ENCODE data around the gene ADAR.

The ADAR gene

GRCh38 chr1:154550070-154550469, 57.9 kb downstream of the ADAR start:
- no peak for DNase-seq
- H3K4me2 ChIP-seq (ENCODE audit: low read length): no peak overlapping the region
- no peak overlapping the region for H4K8ac ChIP-seq (ENCODE audit: low read depth, low read length)
- no peaks in the 10 kb centered on the region for H3K9me3 ChIP-seq (ENCODE audit: insufficient read depth, low read depth, low read length)
- H4K91ac ChIP-seq (ENCODE audit: low read depth, low read length): no peak overlapping the region
- WGBS (ENCODE audit: extremely low coverage, insufficient coverage, insufficient read length): no CpG with 5 or more reads among the region's 5 CpGs
- no peak overlapping the region for H3K4me3 ChIP-seq (ENCODE audit: low read depth, low read length)
- no peak overlapping the region for H3K9ac ChIP-seq (ENCODE audit: low read length)
- H2AK5ac ChIP-seq (ENCODE audit: low read length): no peak overlapping the region
- H2AFZ ChIP-seq (ENCODE audit: insufficient read depth, low read length, poor library complexity): no peak overlapping the region
- H3K27ac ChIP-seq (ENCODE audit: low read depth, low read length): no peak overlapping the region
- H3K36me3 ChIP-seq (ENCODE audit: control insufficient read depth in 1 of 2, insufficient read depth in 2 of 2, low read length in 2 of 2): peaks cover 46 to 62% of the 10 kb centered on the region in 2 experiments
- H3K27me3 ChIP-seq (ENCODE audit: insufficient read depth, low read length): no peaks in the 10 kb centered on the region
- no peak overlapping the region for H4K12ac ChIP-seq (ENCODE audit: low read depth, low read length)
- H3K23ac ChIP-seq (ENCODE audit: low read length): no peak overlapping the region
- no peak overlapping the region for H2BK12ac ChIP-seq (ENCODE audit: low read length)
- H3K4ac ChIP-seq (ENCODE audit: low read depth, low read length): no peak overlapping the region
- H3K18ac ChIP-seq (ENCODE audit: low read length): no peak overlapping the region
- H3K4me1 ChIP-seq (ENCODE audit: control insufficient read depth in 1 of 2, insufficient read depth in 2 of 2, low read length in 2 of 2): no peaks in the 10 kb centered on the region
- no peaks in the 10 kb centered on the region for H3K79me1 ChIP-seq (ENCODE audit: low read length)
- no peak overlapping the region for H3K14ac ChIP-seq (ENCODE audit: low read length)
- H2BK5ac ChIP-seq (ENCODE audit: low read depth, low read length, poor library complexity): no peak overlapping the region
- H2BK120ac ChIP-seq (ENCODE audit: insufficient read depth, low read length, poor library complexity): no peak overlapping the region
- no peaks in the 10 kb centered on the region for H3K79me2 ChIP-seq (ENCODE audit: control insufficient read depth, insufficient read depth, low read length, poor library complexity)

- H3K9me3 ChIP-seq (ENCODE audit: insufficient read depth, low read depth, low read length): no peaks in the 10 kb centered on the region
- H2BK12ac ChIP-seq (ENCODE audit: low read length): no peak overlapping the region
- H3K4ac ChIP-seq (ENCODE audit: low read depth, low read length): no peak overlapping the region
- H3K4me3 ChIP-seq (ENCODE audit: low read depth, low read length): no peak overlapping the region
- no peak overlapping the region for H4K91ac ChIP-seq (ENCODE audit: low read depth, low read length)
- no peak overlapping the region for H3K27ac ChIP-seq (ENCODE audit: low read depth, low read length)
- H3K27me3 ChIP-seq (ENCODE audit: insufficient read depth, low read length): no peaks in the 10 kb centered on the region
- H3K14ac ChIP-seq (ENCODE audit: low read length): no peak overlapping the region
- H2AFZ ChIP-seq (ENCODE audit: insufficient read depth, low read length, poor library complexity): no peak overlapping the region
- no peak overlapping the region for H3K4me2 ChIP-seq (ENCODE audit: low read length)
- no peaks in the 10 kb centered on the region for H3K4me1 ChIP-seq (ENCODE audit: control insufficient read depth in 1 of 2, insufficient read depth in 2 of 2, low read length in 2 of 2)
- no peak overlapping the region for H4K12ac ChIP-seq (ENCODE audit: low read depth, low read length)
- H3K18ac ChIP-seq (ENCODE audit: low read length): no peak overlapping the region
- no peak overlapping the region for H3K23ac ChIP-seq (ENCODE audit: low read length)
- no CpG with 5 or more reads among the region's 3 CpGs for WGBS (ENCODE audit: extremely low coverage, insufficient coverage, insufficient read length)
- H2AK5ac ChIP-seq (ENCODE audit: low read length): no peak overlapping the region
- H3K79me2 ChIP-seq (ENCODE audit: control insufficient read depth, insufficient read depth, low read length, poor library complexity): no peaks in the 10 kb centered on the region
- no peak overlapping the region for H4K8ac ChIP-seq (ENCODE audit: low read depth, low read length)
- H3K9ac ChIP-seq (ENCODE audit: low read length): no peak overlapping the region
- H3K36me3 ChIP-seq (ENCODE audit: control insufficient read depth in 1 of 2, insufficient read depth in 2 of 2, low read length in 2 of 2): peaks cover 41 to 54% of the 10 kb centered on the region in 2 experiments
- no peaks in the 10 kb centered on the region for H3K79me1 ChIP-seq (ENCODE audit: low read length)
- no peak for DNase-seq
- no peak overlapping the region for H2BK5ac ChIP-seq (ENCODE audit: low read depth, low read length, poor library complexity)
- no peak overlapping the region for H2BK120ac ChIP-seq (ENCODE audit: insufficient read depth, low read length, poor library complexity)
Observed at GRCh38 chr1:154549202-154549770, 58.7 kb downstream of the ADAR start.

GRCh38 chr1:154548028-154548427, 60.0 kb downstream of the ADAR start:
- peaks cover 35 to 43% of the 10 kb centered on the region in 2 experiments for H3K36me3 ChIP-seq (ENCODE audit: control insufficient read depth in 1 of 2, insufficient read depth in 2 of 2, low read length in 2 of 2)
- WGBS (ENCODE audit: extremely low coverage, insufficient coverage, insufficient read length): no CpG with 5 or more reads among the region's 1 CpG
- H2BK12ac ChIP-seq (ENCODE audit: low read length): no peak overlapping the region
- H3K27me3 ChIP-seq (ENCODE audit: insufficient read depth, low read length): no peaks in the 10 kb centered on the region
- no peak overlapping the region for H2AFZ ChIP-seq (ENCODE audit: insufficient read depth, low read length, poor library complexity)
- no peak overlapping the region for H3K18ac ChIP-seq (ENCODE audit: low read length)
- H3K9me3 ChIP-seq (ENCODE audit: insufficient read depth, low read depth, low read length): peaks cover 2% of the 10 kb centered on the region
- no peak overlapping the region for H2AK5ac ChIP-seq (ENCODE audit: low read length)
- H3K4me1 ChIP-seq (ENCODE audit: control insufficient read depth in 1 of 2, insufficient read depth in 2 of 2, low read length in 2 of 2): no peaks in the 10 kb centered on the region
- no peak overlapping the region for H4K91ac ChIP-seq (ENCODE audit: low read depth, low read length)
- no peak overlapping the region for H3K4me2 ChIP-seq (ENCODE audit: low read length)
- H4K12ac ChIP-seq (ENCODE audit: low read depth, low read length): no peak overlapping the region
- H2BK120ac ChIP-seq (ENCODE audit: insufficient read depth, low read length, poor library complexity): no peak overlapping the region
- no peak overlapping the region for H4K8ac ChIP-seq (ENCODE audit: low read depth, low read length)
- H3K79me2 ChIP-seq (ENCODE audit: control insufficient read depth, insufficient read depth, low read length, poor library complexity): no peaks in the 10 kb centered on the region
- H3K79me1 ChIP-seq (ENCODE audit: low read length): no peaks in the 10 kb centered on the region
- no peak overlapping the region for H3K4ac ChIP-seq (ENCODE audit: low read depth, low read length)
- H3K23ac ChIP-seq (ENCODE audit: low read length): no peak overlapping the region
- DNase-seq: no peak
- no peak overlapping the region for H3K27ac ChIP-seq (ENCODE audit: low read depth, low read length)
- no peak overlapping the region for H2BK5ac ChIP-seq (ENCODE audit: low read depth, low read length, poor library complexity)
- H3K4me3 ChIP-seq (ENCODE audit: low read depth, low read length): no peak overlapping the region
- H3K14ac ChIP-seq (ENCODE audit: low read length): no peak overlapping the region
- no peak overlapping the region for H3K9ac ChIP-seq (ENCODE audit: low read length)

GRCh38 chr1:154547105-154547732, 60.8 kb downstream of the ADAR start:
- no peak overlapping the region for H3K14ac ChIP-seq (ENCODE audit: low read length)
- H2BK5ac ChIP-seq (ENCODE audit: low read depth, low read length, poor library complexity): no peak overlapping the region
- no peak overlapping the region for H3K4ac ChIP-seq (ENCODE audit: low read depth, low read length)
- H4K8ac ChIP-seq (ENCODE audit: low read depth, low read length): no peak overlapping the region
- H3K4me2 ChIP-seq (ENCODE audit: low read length): no peak overlapping the region
- no peaks in the 10 kb centered on the region for H3K27me3 ChIP-seq (ENCODE audit: insufficient read depth, low read length)
- H3K9me3 ChIP-seq (ENCODE audit: insufficient read depth, low read depth, low read length): peaks cover 2% of the 10 kb centered on the region
- H3K9ac ChIP-seq (ENCODE audit: low read length): no peak overlapping the region
- H4K91ac ChIP-seq (ENCODE audit: low read depth, low read length): no peak overlapping the region
- H3K79me1 ChIP-seq (ENCODE audit: low read length): no peaks in the 10 kb centered on the region
- H3K23ac ChIP-seq (ENCODE audit: low read length): no peak overlapping the region
- no peak overlapping the region for H3K27ac ChIP-seq (ENCODE audit: low read depth, low read length)
- no peak overlapping the region for H3K4me3 ChIP-seq (ENCODE audit: low read depth, low read length)
- no peak overlapping the region for H4K12ac ChIP-seq (ENCODE audit: low read depth, low read length)
- H3K4me1 ChIP-seq (ENCODE audit: control insufficient read depth in 1 of 2, insufficient read depth in 2 of 2, low read length in 2 of 2): no peaks in the 10 kb centered on the region
- no peak for DNase-seq
- no peaks in the 10 kb centered on the region for H3K79me2 ChIP-seq (ENCODE audit: control insufficient read depth, insufficient read depth, low read length, poor library complexity)
- no peak overlapping the region for H2BK12ac ChIP-seq (ENCODE audit: low read length)
- H3K18ac ChIP-seq (ENCODE audit: low read length): no peak overlapping the region
- peaks cover 29 to 35% of the 10 kb centered on the region in 2 experiments for H3K36me3 ChIP-seq (ENCODE audit: control insufficient read depth in 1 of 2, insufficient read depth in 2 of 2, low read length in 2 of 2)
- H2AK5ac ChIP-seq (ENCODE audit: low read length): no peak overlapping the region
- no peak overlapping the region for H2BK120ac ChIP-seq (ENCODE audit: insufficient read depth, low read length, poor library complexity)
- no peak overlapping the region for H2AFZ ChIP-seq (ENCODE audit: insufficient read depth, low read length, poor library complexity)
- WGBS (ENCODE audit: extremely low coverage, insufficient coverage, insufficient read length): no CpG with 5 or more reads among the region's 11 CpGs

All from trophoblast cell (in vitro differentiated cells and primary cell).